Germinal center (tissue), 1 donor: ENCODE data around the gene CHST10.

Experiments used
- DNase-seq: peaks from one replicate; pipeline ENCODE4 v3.0.0; 2012; ENCODE audit warnings: mixed read lengths, low spot score

The CHST10 gene

DNA sequence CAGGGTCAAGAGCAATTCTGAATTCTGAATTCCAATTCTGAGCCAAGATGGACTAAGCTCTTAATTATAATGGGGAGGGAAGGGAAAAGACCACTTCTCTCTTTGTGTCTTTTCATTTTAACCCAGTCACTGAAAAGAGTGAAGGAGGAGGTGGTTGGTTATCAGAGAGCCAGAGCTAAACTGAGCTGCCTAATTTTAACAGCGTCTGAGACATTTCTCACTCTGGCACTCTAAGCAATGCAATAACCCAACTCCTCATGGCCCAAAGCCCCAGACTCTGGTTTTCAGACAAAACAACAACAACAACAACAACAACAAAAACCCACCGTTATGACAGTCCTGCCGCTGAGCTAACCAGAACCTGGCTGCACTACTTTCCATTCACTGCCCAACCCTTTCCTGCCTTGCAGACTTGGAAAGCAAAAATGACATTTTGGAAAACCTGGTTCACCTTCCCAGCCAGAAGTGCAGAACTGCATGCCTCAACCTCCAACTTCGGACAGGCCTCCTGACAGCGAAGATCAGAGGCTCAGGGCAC is 1.0 kb downstream of the CHST10 start:
- no peak for DNase-seq

DNA sequence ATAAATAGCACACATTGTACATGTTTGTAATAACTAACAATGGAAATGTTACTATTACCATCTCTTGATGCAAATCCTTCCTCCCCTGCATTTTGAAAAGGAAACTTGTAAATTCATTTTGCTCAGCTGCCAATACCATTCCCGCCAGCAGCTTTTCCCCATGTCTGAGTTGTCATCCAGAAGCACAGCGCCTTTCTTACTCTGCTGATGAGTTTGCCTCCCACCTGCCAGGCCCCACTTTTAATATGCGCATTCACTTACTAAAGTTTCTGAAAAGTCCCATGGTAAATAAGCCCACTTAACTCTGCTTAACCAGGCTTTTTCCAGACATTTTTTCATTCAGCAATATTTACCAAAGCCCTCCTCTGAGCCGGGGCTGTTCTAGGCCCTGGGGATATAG is 3.9 kb downstream of the CHST10 start:
- no peak for DNase-seq

DNA sequence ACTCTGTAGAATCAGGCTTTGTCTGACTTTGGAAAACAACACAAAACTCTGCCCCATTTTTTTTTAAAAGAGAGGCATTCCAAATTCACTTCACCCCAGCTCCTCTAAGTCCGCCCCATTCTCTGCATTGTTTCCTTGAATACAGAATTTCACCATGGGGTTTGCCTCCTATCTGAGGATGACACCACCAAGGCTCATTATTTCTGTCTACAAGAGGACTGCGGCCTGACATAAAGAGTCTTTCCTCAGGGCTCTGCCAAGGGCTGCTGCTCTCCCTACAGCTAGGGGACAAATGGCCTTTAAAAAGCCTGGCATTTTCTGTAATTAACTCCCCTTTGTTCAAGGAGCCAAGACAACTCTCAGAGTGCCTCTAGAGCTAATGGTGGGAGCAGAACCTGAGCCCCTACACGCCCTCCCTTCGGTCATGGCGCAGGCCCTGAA is 4.6 kb downstream of the CHST10 start:
- DNase-seq, result no peak

DNA sequence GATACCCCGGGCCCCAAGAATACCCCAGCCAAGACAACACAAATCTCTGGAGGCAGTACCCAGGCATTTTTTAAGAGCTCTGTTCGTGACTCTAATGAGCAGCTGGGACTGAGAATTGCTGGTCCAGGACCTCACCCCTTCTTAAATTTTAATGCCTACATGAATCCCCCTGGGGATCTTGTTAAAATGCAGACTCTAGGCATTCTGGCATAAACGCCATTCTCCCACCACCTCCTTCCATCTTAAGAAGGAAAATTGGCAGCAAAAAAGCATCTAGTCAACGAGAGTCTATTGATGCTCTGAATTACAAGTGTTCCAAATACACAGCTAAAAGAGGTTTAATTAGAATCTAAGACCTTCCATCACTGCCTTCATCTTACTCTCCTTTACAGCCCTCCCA is 5.0 kb downstream of the CHST10 start:
- DNase-seq, result no peak

DNA sequence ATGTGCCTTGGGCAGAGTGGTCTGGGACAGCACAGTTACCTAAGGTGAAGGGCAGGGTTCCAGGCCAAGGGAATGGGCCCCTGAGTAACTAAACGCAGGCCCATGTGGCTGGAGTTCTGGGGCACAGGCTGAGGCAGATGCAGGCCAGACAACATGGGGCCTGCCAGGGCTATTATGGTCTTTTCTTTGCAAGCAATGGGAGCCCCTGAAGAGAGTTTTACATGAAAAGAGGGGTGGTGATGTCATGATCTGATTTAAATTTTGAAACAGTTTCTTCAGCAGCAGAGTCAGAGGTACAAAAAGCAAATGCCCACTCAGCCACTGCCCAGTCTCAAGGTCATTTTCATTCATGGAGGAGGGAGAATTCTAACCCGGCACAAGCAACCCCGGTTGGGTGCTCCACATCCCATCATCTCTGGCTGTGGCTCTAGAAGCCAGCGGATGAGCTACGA is 5.6 kb downstream of the CHST10 start:
- DNase-seq, result no peak

DNA sequence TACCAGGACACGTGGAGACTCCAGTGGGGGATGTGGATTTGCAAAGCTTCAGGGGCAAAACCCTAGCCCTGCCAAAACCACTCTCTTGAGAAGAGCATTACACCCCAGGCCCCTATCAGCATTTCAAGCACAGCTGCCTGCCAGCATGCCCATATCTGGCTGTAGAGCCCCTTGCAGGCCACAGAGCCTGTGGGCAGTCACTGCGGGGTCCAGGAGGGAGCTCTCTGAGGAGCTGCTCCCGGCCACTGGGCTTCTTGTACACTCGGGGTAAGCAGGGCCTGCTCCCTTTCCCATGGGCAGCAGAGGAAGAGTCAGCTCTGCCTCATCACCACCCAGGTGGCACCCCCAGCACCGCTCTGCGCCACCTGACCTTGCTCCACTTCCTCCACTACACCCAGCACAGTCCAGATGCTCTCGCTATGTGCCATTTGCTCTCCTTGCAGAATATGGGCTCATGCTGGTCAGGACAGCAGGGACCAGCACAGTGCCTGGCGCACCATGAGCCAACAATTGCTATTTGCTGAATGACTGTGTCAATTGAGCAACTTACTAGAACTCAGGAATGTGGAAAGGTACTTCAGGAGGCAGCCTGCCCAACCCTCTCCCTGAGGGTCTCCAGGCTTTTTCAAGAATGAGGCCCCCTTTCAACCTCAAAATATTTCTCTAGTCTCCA is 7.4 kb downstream of the CHST10 start:
- no peak for DNase-seq

DNA sequence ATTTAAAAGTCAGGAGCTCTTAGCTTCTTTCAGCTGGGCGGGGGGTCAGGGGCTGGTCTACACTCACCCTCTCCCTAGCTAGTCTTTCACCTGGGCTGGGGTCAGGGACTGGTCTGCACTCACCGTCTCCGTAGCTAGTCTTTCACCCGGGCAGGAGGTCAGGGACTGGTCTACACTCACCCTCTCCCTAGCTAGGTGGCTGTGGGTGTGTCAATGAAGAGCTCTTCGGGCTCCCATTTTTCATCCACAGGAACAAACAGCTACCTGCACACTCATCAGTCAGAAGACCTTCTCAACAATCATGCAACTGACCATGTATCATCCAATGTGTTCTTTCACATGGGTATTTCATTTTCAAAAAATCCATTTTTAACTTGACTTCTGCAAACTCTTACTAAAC is 8.0 kb downstream of the CHST10 start:
- no peak for DNase-seq

DNA sequence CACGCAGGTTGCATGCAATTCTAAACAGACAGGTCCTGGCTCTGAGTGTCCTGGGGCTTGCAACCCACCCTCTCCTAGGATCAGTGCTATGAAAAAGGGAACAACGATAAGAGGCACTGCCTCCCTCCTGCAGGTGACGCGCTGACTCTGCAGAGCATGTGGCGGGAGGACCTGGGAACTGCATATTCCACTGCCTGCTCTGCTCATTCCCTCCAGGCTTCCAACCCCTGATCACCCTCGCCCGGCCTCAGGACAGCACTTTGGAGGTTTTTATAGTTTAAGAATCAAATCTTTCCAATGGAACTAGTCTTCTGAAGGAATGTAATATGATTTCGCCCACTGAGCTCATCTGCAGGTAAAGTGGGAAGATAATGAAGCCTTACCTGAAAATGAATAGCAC is 8.5 kb downstream of the CHST10 start:
- no peak for DNase-seq

DNA sequence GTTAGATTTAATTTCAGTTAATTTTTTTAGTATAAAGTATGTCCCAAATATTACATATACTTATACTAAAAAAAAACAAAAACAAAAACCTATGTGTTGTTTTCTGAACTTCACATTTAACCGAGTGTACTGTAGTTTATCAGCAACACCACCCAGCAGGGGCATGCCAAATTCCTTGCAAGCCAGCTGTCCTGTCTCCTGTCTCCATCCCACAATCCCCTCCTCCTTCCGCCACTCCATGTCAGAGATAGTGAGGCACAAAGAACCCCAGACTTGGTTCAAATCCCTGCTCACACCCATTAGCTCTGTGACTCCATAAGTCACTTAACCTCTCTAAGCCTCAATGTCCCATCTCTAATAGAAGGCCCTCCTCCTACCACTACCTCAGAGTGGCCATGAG is 9.4 kb downstream of the CHST10 start:
- no peak for DNase-seq

DNA sequence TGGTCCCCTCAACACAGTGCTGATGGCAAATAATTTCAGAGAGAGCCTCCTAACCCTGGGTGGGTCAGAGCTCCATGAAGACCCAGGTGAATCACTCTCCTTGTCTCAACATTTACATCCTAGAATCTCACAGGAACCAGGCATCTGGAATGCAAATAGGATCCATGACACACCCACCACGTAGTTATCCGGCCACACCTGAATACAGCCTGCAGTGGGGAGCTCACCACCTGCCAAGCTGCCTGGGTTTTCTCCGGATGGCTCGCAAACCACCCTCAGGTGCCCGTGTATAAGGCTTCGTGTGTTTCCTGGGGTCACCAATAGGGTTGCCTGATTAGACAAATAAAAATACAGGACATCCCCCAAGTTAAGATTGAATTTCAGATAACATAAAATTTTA is 9.9 kb downstream of the CHST10 start:
- no peak for DNase-seq

DNA sequence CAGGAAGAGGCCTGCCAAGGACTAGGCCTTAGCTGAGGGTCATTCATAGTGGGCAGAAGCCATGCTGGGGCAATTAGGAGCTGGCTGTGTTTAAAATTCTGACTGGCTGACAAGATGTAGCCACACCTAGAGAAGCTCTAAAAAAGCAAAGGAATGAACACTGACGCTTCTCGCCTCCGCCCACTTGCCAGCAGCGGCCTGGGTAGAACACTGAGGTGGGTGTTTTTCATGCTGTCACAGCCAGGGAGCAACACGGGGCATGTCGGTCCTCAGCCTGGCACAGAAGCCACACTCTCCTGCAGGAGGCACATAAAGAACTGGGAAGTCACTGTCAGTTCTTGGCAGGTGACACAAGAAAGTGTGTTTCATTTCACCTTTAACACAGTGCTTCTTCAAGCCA is 10.4 kb downstream of the CHST10 start:
- no peak for DNase-seq

DNA sequence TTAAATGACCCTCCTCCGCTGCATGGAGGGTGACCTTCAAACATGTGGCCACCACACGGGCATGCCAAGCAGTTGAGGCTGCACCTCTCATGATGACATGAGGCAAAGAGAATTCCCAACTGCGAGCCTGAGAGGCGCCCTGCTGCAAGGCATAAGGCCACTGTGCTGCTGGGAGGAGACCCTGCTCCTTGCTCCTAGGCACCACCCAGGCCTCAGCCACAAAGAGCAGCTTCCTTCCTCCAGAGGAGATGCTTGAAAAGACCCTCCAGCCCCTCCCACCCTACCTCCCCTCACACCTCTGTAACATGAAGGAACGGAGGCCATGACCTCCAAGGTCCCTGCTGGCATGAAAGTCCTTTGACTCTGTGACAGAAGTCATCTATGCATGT is 11.4 kb downstream of the CHST10 start:
- no peak for DNase-seq

DNA sequence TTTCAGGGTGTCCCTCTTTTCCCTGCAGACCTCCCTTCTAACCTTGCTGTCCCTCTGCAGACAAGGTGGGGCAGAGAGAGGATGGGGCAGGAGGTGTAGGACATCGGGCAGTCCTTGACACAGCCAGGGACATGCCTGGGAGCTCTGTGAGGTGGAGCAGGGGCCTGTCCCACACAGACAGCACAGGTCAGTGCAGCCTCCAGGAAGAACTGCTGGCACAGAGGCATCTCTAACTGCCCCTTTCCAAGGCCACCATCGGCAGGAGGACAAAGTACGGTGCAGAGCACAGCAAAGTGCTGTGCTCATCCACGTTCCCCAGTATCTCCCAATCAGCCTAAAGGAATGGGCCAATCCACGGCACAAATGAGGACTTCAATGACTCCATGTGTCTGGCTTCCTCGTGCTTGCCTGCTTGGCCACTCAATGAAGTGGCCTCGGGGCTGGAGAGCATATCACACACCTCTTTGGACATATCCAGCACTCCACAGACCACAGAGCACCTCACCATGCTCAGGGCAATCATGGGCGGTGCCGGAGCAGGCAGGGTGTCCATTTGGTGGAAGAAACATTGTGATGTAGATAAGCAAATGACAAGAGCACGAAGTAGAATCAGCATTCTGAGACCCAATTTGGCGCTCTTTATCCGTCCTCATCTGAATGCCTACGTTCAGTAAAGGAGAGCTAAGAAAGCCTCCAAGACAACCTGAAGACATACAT is 11.9 kb downstream of the CHST10 start:
- no peak for DNase-seq

DNA sequence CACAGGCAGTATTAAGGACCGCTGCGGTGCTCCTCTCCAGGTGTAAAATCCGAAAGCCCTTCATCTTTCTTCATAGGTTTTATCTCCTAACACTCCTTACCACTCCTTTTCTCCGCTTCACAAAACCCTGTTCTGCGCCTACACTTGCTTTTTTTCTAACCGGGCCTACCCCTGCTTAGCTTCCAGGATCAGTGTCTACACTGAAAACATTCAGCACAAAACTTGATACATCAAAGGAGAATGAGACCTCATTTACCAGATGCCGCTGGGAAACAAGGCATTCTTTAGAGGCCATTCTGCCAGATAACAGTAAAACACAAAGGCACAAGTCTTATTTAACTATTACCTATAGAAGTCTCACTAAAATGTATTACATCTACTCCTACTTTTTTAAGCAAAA is 13.1 kb downstream of the CHST10 start:
- no peak for DNase-seq

DNA sequence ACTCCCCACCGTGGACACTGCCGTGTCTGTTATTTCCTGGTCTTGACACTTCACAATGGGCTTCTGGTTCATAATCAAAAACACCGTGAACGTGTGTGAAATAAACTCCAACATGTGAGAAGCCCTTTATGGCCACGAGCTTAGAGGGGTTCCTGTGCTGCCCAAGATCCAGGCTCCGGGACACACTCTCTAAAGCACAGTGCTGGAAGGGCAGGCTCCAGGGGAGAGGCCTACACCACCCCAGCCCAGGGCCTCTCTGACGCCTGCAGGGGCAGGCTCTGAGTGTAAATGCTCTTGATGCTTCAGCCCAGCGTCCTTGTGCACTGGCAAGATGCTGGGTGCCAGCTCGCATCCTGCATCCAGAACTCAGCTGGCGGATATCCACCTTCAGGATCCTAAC is 13.7 kb downstream of the CHST10 start:
- DNase-seq, result no peak

DNA sequence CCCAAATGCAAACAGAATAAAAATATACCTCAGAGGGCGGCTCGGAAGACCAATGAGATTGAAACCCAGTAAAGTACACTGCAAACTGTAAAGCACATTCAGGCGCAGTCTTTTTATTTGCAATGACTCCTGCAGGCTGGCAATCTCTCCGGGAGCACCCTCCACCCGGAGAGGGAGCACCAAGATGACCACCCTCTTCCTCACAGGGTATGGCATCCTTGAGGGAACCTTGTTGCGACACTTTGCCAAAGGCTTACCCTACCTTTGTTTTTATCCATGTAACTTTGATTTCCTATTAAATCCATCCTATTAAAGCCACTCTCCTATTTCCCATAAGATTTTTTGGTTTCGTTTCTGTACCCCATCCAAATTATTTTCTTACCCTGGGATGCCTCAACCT is 16.2 kb downstream of the CHST10 start:
- no peak for DNase-seq

DNA sequence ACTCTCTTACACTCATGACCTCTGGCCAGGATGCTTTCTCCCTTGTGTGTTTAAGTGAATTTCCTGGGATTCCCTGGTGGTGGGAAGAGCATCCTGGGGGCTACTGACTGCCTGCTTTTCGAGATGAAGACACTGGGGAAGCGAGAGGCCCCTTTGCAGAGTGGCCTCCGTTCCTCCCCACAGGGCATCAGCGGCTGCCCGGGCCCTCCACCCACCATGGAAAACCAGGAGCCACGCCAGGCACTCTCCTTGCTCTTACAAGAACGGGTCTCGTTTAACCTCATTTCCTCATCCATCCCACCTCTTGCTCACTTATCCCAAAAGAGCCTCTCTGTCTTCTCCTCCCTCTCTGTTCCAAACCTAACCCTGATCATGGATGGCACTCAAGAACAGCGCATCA is 17.8 kb downstream of the CHST10 start:
- DNase-seq, result no peak

DNA sequence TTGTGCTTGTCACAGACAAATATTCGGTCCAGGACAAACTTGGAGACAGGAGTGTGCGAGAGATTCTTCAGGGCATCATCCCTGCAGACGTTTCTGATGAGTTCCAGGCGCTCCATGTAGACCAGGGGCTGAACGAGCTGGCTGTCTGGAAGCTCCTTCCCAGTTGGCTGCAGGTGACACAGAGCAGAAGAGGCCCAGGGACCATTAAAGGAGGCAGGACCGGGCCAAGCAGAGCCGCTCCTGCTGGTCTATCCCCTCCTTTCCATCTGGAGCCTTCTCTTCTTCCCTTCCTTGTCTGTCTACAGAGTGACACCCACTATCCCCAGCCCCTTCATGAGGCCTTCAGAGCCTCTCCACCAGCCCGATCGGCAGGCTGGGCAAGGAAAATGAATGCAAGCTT is 19.5 kb downstream of the CHST10 start:
- DNase-seq, result no peak

DNA sequence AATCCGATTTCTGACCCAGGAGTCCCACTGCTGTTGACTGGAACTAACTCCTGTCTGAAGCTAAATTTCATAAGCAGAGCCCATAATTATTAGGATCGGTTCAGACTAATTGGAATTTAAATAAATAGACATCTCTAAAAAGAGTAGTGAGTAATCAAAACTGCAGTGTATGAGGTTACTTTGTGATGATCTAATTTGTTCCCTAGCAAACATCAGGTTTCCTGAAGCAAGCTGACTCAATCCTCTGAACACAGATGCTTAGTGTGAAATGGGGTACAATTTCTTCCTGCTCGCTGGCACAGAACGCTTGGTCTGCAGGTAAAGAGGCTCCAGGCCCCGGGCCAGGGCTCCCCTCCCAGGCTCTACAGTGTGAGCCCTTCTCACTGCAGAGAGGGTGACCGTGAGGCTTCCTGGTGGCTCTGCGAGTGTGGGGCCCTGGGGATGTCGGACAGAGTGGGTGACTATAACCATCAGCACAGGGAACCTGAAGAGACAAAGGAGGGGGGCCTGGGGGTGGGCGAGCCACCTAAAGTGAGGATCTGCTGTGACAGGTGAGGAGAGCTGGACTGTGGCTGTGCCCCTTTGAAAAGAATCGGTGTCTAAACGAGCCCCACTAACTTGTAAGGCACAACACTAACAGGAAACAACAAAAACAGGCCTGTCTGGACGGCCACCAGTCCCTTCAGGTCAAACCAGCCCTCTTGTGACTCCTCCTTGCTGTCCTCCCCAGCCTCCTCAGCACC is 20.2 kb downstream of the CHST10 start:
- no peak for DNase-seq

DNA sequence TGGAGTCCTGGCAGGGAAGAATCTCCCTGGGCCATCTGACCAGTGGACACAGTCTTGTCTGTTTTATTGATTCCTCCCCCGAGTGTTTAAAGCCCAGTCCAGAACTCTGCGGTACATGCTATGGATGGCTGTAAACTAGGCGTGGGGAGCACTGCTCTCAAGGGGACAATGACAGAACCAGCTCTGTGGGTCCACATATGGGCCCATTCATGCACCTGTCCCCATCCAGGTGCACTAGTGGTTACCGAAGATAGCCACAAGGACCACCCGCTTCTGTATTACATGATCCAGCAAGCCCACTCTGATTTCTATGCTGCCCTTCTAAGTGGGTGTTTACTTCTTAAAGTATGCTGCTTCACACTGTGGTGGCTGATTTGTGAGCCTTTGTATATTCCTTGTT is 21.0 kb downstream of the CHST10 start:
- DNase-seq, result no peak

DNA sequence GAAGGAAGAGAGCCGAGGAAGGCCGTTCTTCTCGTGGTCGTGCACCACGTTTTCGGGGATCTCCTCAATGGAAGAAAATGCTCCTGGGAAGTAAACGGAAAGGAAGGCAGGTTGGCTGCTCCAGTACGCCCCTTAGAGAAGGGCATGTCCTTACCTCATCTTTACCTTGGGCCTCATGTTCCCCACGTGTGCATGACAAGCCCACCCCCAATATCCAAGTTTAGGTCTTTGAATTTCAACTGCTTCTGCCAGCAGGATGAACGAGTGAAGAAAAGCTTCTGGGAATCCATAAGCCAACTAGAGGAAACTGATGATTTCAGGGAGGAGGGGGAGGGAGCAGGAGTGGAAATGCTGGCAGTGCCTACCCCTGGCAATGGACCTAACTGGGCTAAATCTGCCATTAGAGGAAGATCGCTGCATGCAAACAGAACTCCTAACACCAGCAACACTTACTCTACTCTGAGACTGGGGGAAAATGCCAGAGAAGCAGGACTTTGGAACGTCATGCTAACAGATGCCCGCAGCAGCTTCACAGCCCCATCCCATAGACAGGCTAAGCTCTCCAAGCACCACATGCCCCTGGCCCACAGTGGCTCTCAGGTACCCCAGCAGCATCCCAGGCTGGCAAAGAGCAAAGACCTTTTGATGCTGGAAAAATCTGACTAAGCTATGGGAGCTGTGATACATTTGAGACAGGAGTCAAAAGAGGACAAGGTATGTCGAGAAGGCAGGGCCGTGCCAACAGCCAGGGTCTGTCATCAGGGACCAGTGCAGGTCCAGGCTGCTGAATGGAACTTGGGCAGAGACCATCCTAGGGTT is 21.7 kb downstream of the CHST10 start:
- no peak for DNase-seq

DNA sequence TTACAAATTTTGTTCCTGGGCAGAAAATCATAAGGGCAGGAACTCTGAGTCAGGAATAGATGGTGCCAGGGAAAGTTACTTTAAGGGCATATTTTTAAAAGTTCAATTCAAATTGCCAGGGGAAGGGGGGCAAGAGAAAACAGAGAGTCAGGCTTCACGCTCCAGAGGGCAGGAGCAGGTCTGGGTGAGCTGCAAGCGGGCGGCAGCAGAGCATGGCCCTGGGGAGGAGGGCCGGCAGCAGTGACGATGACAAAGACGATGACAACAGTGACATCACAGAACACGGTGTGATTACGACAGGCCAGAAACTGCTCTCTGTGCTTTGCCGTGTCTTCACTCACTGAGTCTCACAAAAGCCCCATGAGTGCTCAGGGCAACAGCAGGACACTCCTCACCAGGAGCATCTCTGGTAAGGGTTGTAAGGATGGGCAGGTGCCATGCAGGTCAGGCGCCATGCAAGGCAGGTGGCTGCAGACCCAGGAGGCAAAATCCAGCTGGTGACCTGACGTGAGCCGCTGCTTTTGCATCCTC is 23.3 kb downstream of the CHST10 start:
- DNase-seq, result peak; percentile 78
